Frontal cortex (tissue), 4 donors: Measurements from ENCODE around the gene INSR. TPM values are rescaled to one million over a fixed set of nuclear protein-coding genes. Genes with fewer than 3 reads are reported as not detected.
"Not testable (repeated sequence)": the region's sequence is repeated elsewhere in the genome, so short reads cannot be mapped to it uniquely, and the experiment has no call there.

Source experiments
- DNase-seq, 2 donors: peaks; one replicate each; pipeline ENCODE4 v3.0.0; 2012; ENCODE audit warnings: low spot score in 2 of 2
- FAIRE-seq: peaks from 2 replicates; lab custom pipeline; 2012; peaks lifted over from hg19 to GRCh38; lab: Jason Lieb, UNC
- total RNA-seq: library from RNA; depleted of rRNA; stranded (reverse); fragments of >200 nt; gene quantifications from one replicate; pipeline ENCODE4 v1.2.3, GENCODE V29; 2014
- donor health status: control.
- donor health status: control.
- donor health status: control.

The INSR gene
- total RNA-seq, 1 donor from 2014 or later, result 93.3 TPM

DNA sequence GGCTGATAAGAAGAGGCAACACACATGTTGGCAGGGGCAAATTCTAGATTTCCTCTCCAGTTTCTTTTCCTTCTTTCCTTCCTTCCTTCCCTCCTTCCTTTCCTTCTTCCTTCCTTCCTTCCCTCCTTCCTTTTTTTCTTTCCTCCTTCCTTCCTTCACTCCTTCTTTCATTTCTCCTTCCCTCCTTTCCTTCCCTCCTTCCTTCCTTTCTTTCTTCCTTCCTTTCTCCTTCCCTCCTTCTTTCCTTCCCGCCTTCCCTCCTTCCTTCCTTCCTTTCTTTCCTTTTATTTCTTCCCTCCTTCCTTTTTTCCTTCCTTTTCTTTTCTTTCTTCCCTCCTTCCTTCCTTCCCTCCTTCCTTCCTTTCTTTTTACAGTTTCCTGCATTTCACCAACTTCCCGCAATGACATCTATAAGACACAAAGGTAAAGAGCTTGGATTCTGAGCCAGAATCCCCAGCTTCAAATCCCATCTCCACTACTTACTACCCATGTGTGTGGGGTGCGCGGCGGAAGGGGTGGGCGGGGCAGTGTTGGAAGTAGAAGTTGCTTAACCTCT lies 35.3 kb downstream of the INSR start:
- DNase-seq, result no peak
- FAIRE-seq, result no peak

DNA sequence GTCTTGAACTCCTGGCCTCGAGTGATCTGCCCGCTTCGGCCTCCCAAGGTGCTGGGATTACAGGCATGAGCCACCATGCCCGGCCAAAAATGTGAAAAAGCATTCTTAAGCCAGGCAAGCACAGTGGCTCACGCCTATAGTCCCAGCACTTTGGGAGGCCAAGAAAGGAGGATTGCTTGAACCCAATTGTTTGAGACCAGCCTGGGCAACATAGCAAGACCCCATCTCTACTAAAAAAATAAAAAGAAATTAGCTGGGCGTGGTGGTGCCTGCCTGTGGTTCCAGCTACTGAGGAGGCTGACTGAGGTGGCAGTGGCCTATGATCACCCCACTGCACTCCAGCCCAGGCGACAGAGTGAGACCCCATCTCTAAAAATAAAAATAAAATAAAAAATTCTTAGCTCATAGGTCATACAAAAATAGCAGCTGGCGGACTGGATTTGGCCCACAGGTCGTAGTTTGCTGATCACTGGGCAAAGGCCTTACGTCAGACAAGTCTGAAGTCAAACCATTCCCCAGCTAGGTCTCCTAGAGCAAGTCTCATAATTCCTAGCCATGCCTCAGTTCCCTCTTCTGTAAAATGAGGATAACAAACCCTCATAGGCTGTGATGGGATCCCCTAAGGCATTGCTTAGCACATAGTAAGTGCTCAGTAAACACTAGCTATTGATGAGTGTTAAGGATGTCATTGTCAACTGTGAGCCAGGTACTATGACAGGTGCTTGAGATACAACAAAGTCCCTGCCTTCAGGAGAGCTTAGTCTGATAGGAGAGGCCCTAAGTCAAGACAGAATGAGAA lies 36.0 kb downstream of the INSR start:
- no peak for DNase-seq
- FAIRE-seq, result no peak

- FAIRE-seq (no peak), DNase-seq (no peak)
Measured at GRCh38 chr19:7257148-7258040, 36.8 kb downstream of the INSR start.

DNA sequence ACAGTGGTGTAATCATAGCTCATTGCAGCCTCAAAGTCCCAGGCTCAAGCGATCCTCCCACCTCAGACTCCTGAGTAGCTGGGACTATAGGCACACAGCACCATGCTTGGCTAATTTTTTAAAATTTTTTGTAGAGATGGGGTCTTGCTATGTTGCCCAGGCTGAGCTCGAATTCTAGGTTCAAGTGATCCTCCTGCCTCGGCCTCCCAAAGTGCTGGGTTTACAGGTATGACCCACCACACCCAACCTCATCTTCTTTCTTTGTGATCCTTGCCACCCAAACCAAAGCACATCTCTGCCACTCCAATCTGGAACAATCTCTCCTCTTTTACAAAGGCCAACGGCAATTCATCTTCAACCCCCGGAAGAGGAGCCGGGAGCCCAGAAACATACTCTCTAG lies 38.6 kb downstream of the INSR start:
- no peak for DNase-seq
- FAIRE-seq, result no peak

- FAIRE-seq (no peak), DNase-seq (no peak)
Measured at GRCh38 chr19:7255119-7255518, 39.1 kb downstream of the INSR start.

GRCh38 chr19:7254590-7254989 lies 39.6 kb downstream of the INSR start:
- DNase-seq, result no peak
- no peak for FAIRE-seq

DNA sequence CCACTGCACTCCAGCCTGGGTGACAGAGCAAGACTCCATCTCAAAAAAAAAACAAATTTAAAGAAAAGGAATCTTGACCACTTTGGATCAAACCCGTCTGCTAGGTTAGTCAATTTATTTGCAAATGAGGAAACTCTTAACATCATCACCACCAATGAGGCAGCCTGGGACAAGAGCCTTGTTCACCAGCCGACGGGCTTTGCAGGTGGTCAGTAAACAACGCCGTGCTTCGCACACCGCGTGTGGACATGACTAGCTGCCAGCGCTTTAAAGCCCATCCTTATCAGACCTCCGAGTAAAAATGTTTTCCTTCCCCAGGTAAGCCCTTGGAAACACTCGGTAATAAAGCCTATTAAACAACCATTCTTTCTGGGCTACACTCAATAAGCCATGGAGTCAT lies 41.9 kb downstream of the INSR start:
- DNase-seq, result no peak
- FAIRE-seq, result no peak

DNA sequence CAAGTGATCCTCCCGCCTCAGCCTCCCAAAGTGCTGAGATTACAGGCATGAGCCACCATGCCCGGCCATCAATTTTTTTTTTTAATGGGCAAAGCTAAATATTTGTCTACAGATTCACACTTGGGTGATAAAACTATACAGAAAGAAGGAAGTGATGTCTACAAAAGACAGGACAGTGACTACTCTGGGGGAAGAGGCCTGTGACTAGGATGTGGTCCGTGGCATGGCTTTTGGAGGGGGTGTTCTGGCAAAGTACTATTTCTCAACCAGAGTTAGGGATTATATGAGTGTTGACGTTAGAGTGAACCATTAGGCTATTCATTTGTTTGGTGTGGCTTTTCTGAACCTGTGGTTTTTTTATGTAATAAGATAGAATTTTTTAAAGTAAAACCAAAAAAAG lies 42.7 kb downstream of the INSR start:
- DNase-seq (no peak), FAIRE-seq (no peak)

- DNase-seq (no peak), FAIRE-seq (no peak)
Measured at GRCh38 chr19:7250951-7251350, 43.3 kb downstream of the INSR start.

GRCh38 chr19:7250057-7250596 lies 44.1 kb downstream of the INSR start:
- no peak for DNase-seq
- no peak for FAIRE-seq

GRCh38 chr19:7247155-7247554 lies 47.1 kb downstream of the INSR start:
- DNase-seq (no peak), FAIRE-seq (no peak)

DNA sequence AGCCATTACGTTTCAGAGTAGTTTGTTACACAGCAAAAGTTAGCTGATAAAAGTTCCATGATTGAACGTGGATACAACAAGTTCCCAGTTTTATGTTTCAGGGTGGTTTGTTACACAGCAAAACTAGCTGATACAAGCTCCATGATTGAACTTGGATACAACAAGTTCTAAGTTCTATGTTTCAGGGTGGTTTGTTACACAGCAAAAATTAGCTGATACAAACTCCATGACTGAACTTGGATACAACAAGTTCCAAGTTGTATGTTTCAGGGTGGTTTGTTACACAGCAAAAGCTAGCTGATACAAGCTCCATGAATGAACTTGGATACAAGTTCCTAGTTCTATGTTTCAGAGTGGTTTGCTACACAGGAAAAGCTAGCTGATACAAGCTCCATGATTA lies 47.6 kb downstream of the INSR start:
- FAIRE-seq (no peak), DNase-seq (no peak)

DNA sequence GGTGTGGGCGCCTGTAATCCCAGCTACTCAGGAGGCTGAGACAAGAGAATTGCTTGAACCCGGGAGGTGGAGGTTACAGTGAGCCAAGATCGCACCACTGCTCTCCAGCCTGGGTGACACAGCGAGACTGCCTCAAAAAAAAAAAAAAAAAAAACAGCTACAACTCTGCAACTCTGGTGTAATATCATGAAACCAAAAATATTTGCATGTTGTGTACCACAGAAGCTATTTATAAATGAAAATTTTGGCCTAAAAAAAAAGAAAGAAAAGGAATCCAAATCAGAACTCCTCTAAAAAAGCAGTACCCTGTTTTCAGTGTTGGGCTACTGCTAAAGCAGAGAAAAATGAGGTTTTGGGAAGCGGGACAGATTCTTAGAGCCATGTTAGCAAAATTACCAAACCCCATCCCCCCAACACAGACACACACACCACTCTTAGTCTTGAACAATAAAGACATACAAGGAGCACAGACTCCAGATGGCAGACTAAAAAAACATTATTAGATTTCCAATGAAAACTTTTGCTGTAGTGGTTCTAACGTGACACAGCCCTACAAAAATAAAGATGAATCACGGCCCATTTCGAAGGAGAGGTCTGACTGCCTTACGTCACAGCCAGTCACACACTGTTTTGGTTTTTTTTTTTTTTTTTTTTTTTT lies 51.5 kb downstream of the INSR start:
- FAIRE-seq (no peak), DNase-seq (peak in 1 of 2 donors; percentile 60)

- FAIRE-seq (no peak), DNase-seq (no peak)
Measured at GRCh38 chr19:7238051-7238450, 56.2 kb downstream of the INSR start.

DNA sequence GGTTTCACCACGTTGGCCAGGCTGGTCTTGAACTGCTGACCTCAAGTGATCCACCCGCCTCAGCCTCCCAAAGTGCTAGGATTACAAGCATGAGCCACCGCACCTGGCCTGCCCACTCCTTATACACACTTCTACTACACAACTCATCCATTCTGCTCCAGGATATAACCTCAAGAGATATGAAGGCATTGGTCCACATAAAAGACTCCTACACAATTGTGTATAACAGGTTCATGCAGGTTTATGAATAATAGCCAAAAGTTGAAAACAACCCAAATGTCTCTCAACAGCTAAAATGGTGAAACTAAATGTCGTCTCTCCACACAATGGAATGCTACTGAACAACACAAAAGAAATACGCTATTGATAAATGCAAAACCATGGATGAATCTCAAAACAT lies 58.1 kb downstream of the INSR start:
- FAIRE-seq (no peak), DNase-seq (no peak)

DNA sequence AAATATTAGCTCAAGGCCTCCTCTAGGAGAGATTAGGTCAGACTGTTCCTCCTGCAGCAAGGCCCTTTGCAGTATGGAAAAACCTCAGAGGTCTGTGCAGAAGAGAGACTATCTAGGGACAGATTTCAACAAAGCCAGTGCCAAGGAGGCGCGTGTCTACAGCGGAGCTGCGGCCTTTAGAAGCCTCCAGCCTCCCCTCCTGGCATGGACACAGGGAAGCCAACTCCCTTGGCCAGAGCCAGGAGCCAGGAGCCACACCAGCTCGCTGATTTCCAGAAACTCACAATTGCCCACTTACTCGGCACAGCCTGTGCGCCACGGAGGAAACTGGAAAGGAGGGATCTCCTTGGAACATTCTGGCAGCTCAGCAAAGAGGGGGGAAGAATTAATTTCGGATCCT lies 63.4 kb downstream of the INSR start:
- FAIRE-seq, result no peak

DNA sequence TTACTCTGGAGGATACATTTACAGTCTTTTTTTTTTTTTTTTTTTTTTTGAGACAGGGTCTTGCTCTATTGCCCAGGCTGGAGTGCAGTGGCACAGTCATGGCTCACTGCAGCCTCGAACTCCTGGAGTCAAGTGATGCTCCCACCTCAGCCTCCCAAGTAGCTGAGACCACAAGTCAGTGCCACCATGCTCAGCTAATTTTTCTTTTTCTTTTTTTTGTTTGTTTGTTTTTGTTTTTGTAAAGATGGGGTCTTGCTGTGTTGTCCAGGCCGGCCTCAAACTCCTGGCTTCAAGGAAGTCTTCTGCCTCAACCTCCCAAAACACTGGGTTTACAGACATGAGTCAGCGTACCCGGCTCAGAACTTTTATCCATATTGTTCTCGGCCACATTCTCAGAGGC lies 64.5 kb downstream of the INSR start:
- FAIRE-seq, result no peak
- no peak for DNase-seq

More for the DNA sequence above, 63.4 kb downstream of the INSR start:
- DNase-seq, result peak in 1 of 2 donors; percentile 33

- no peak for FAIRE-seq
Measured at GRCh38 chr19:7228935-7229541, 65.2 kb downstream of the INSR start.

DNA sequence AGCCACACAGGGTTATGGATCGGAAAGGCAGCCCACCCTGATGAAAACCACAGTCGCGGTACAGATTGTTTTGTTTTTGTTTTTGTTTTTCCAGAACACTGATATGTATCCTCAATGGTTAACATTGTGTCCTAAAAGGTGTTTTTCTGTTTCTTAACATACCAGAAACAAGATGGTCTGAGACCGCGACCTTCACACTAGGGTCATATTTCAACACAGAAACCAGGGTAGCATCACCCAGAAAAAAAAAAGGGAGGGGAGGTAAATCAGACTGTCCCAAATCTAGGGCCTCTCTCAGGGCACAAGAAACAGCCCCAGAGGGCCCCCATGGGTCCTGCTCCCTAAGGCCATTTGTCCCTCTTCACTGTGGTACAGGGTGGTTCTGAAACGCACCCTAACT lies 66.5 kb downstream of the INSR start:
- no peak for FAIRE-seq

More at GRCh38 chr19:7228935-7229541, 65.2 kb downstream of the INSR start:
- DNase-seq, result no peak

GRCh38 chr19:7227149-7227548 lies 67.1 kb downstream of the INSR start:
- FAIRE-seq, DNase-seq: not testable (repeated sequence)

More for the DNA sequence above, 66.5 kb downstream of the INSR start:
- no peak for DNase-seq
